Measurements from ENCODE around the gene HTRA3. TPM values are rescaled to one million over a fixed set of nuclear protein-coding genes. Genes with fewer than 3 reads are reported as not detected.

Gene HTRA3
- total RNA-seq, 2 experiments from 2014 or later: not detected

DNA sequence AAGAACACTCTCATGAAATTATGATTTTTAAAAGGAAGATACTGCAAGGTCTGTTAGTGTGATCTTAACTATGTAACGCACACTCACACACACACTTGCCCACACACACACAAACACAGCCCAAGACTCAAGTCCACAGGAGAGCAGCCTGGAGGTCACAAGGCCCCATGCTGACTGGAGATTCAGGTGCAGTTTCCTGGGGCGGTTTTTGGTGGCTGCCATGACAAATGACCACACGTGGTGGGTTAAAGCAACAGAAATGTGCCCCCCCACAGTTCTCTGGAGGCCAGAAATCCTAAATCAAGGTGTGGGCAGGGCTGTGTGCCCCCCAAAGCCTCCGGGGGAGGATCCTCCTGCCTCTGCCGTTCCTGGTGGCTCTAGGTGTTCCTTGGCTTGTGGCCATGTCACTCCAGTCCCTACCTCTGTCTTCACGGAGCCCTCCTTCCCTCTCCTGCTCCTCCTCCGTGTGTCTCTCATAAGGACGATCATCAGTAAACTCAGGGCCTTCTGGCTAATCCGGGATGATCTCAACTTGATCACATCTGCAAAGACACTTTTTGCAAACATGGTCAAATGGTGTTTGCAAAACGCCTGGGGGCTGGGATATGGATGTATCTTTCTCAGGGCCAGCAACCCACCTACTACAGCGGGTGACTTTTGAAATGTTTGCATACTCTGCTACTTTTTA, 9.7 kb upstream of the HTRA3 start:
- BruUV-seq (replicated peaks): no TSS peak
- Histone ChIP-seq H3K4me2 (ENCODE audit: low read length) (no peak overlapping the region), H3K79me2 (ENCODE audit: insufficient read depth, low read depth, low read length) (no peaks in the 10 kb centered on the region), H4K20me1 (ENCODE audit: insufficient read depth, low read length) (no peaks in the 10 kb centered on the region), H3K4me3 (ENCODE audit: low read depth, low read length, poor library complexity, severe bottlenecking) (no peak overlapping the region), H3K9me3 (ENCODE audit: low read length) (no peaks in the 10 kb centered on the region), H3K4me1 (ENCODE audit: insufficient read depth, low read length, poor library complexity, severe bottlenecking) (no peaks in the 10 kb centered on the region), H2AFZ (ENCODE audit: low read length) (no peak overlapping the region), H3K27ac (ENCODE audit: low read depth, low read length, poor library complexity, severe bottlenecking) (no peak overlapping the region), H3K9me2 (ENCODE audit: insufficient read depth, low read length) (no peaks in the 10 kb centered on the region), H3K36me3 (ENCODE audit: insufficient read depth, low read length) (no peaks in the 10 kb centered on the region)
- intact Hi-C loops (cut with micrococcal nuclease; ENCODE audit: unreplicated experiment): no loop called here
- no peak for DNase-seq (ENCODE audit: low spot score)
- ChIA-PET POLR2A (no interaction called here), CTCF (ENCODE audit: unreplicated experiment) (no interaction called here)
- TF ChIP-seq EZH2phosphoT487 (IDR thresholded peaks at IDR 0.05; ENCODE audit: borderline replicate concordance, low read depth, low read length): no peak
- TF ChIP-seq, protein P1, sequence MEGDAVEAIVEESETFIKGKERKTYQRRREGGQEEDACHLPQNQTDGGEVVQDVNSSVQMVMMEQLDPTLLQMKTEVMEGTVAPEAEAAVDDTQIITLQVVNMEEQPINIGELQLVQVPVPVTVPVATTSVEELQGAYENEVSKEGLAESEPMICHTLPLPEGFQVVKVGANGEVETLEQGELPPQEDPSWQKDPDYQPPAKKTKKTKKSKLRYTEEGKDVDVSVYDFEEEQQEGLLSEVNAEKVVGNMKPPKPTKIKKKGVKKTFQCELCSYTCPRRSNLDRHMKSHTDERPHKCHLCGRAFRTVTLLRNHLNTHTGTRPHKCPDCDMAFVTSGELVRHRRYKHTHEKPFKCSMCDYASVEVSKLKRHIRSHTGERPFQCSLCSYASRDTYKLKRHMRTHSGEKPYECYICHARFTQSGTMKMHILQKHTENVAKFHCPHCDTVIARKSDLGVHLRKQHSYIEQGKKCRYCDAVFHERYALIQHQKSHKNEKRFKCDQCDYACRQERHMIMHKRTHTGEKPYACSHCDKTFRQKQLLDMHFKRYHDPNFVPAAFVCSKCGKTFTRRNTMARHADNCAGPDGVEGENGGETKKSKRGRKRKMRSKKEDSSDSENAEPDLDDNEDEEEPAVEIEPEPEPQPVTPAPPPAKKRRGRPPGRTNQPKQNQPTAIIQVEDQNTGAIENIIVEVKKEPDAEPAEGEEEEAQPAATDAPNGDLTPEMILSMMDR (conservative IDR thresholded peaks at IDR 0.05; ENCODE audit: low read length): no peak

DNA sequence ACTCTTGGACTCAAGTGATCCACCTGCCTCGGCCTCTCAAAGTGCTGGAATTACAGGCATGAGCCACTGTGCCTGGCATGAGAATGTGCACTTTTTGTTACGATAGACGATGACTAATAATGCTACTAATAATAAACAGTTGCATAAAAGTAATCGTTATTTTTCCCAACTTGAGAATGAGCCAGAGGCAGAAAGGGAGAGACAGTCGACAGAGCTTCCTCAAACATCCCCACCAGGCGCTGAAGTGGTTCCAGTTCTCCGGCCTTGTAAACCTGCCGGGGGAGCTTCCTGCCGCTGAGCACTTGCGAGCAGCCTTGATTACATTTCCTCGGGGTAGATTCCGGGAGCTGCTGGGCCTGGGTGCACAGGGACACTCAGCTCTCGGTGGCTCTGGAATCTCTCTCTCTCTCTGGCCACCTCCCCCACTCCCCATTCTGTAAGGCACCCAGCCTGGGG, 8.9 kb upstream of the HTRA3 start:
- Histone ChIP-seq H2AFZ (ENCODE audit: low read length) (no peak overlapping the region), H3K79me2 (ENCODE audit: insufficient read depth, low read depth, low read length) (no peaks in the 10 kb centered on the region), H4K20me1 (ENCODE audit: insufficient read depth, low read length) (no peaks in the 10 kb centered on the region), H3K36me3 (ENCODE audit: insufficient read depth, low read length) (no peaks in the 10 kb centered on the region), H3K9me2 (ENCODE audit: insufficient read depth, low read length) (no peaks in the 10 kb centered on the region), H3K4me1 (ENCODE audit: insufficient read depth, low read length, poor library complexity, severe bottlenecking) (no peaks in the 10 kb centered on the region), H3K27ac (ENCODE audit: low read depth, low read length, poor library complexity, severe bottlenecking) (no peak overlapping the region), H3K4me2 (ENCODE audit: low read length) (no peak overlapping the region), H3K4me3 (ENCODE audit: low read depth, low read length, poor library complexity, severe bottlenecking) (no peak overlapping the region), H3K9me3 (ENCODE audit: low read length) (no peaks in the 10 kb centered on the region)
- DNase-seq (ENCODE audit: low spot score): no peak
- TF ChIP-seq, protein P1 (conservative IDR thresholded peaks at IDR 0.05; ENCODE audit: low read length): no peak
- TF ChIP-seq EZH2phosphoT487 (IDR thresholded peaks at IDR 0.05; ENCODE audit: borderline replicate concordance, low read depth, low read length): no peak
- POLR2A ChIA-PET: no interaction called here
- intact Hi-C loops (cut with micrococcal nuclease; ENCODE audit: unreplicated experiment): no loop called here
- CTCF ChIA-PET (ENCODE audit: unreplicated experiment): no interaction called here
- no TSS peak for BruUV-seq (replicated peaks)

- Histone ChIP-seq H3K27ac (ENCODE audit: low read depth, low read length, poor library complexity, severe bottlenecking) (no peak overlapping the region), H3K79me2 (ENCODE audit: insufficient read depth, low read depth, low read length) (no peaks in the 10 kb centered on the region), H3K9me3 (ENCODE audit: low read length) (no peaks in the 10 kb centered on the region), H3K36me3 (ENCODE audit: insufficient read depth, low read length) (no peaks in the 10 kb centered on the region), H4K20me1 (ENCODE audit: insufficient read depth, low read length) (no peaks in the 10 kb centered on the region), H3K4me2 (ENCODE audit: low read length) (no peak overlapping the region), H3K4me3 (ENCODE audit: low read depth, low read length, poor library complexity, severe bottlenecking) (no peak overlapping the region), H3K9me2 (ENCODE audit: insufficient read depth, low read length) (no peaks in the 10 kb centered on the region), H2AFZ (ENCODE audit: low read length) (no peak overlapping the region), H3K4me1 (ENCODE audit: insufficient read depth, low read length, poor library complexity, severe bottlenecking) (no peaks in the 10 kb centered on the region)
- DNase-seq (ENCODE audit: low spot score): no peak
- TF ChIP-seq, protein P1 (conservative IDR thresholded peaks at IDR 0.05; ENCODE audit: low read length): no peak
- POLR2A ChIA-PET: no interaction called here
- intact Hi-C loops (cut with micrococcal nuclease; ENCODE audit: unreplicated experiment): no loop called here
- no TSS peak for BruUV-seq (replicated peaks)
- CTCF ChIA-PET (ENCODE audit: unreplicated experiment): no interaction called here
These were observed 7.6 kb upstream of the HTRA3 start for GRCh38 chr4:8261851-8262535.
